ENCODE measurements around the gene TMCO4. TPM values are rescaled to one million over a fixed set of nuclear protein-coding genes. Genes with fewer than 3 reads are reported as not detected.

Gene TMCO4
- total RNA-seq, 1 donor from 2014 or later, result 24.3 TPM

- peak overlapping the region; percentile 86 for H3K27ac ChIP-seq
- no peak for TF ChIP-seq CTCF (IDR thresholded peaks at IDR 0.05)
- ATAC-seq, result peak; percentile 68
- intact Hi-C loops (cut with DNase I), result no loop called here
- H3K9me3 ChIP-seq, result no peaks in the 10 kb centered on the region
- no peaks in the 10 kb centered on the region for H3K27me3 ChIP-seq
- peak overlapping the region; percentile 79 for H3K4me3 ChIP-seq
- H3K4me1 ChIP-seq, result peaks cover 5% of the 10 kb centered on the region
- DNase-seq, result peak; percentile 86
- no peaks in the 10 kb centered on the region for H3K36me3 ChIP-seq
Measured at GRCh38 chr1:19800076-19800804, 524 bp upstream of the TMCO4 start.

GRCh38 chr1:19798486-19799229 is 1.1 kb downstream of the TMCO4 start:
- Histone ChIP-seq H3K4me1 (peaks cover 5% of the 10 kb centered on the region), H3K9me3 (no peaks in the 10 kb centered on the region), H3K27me3 (no peaks in the 10 kb centered on the region), H3K27ac (peak overlapping the region; percentile 86), H3K4me3 (peak overlapping the region; percentile 79), H3K36me3 (no peaks in the 10 kb centered on the region)
- intact Hi-C loops (cut with DNase I), result no loop called here
- ATAC-seq (no peak), DNase-seq (no peak)
- no peak for TF ChIP-seq CTCF (IDR thresholded peaks at IDR 0.05)

- DNase-seq (no peak), ATAC-seq (no peak)
- Histone ChIP-seq H3K4me3 (no peak overlapping the region), H3K36me3 (no peaks in the 10 kb centered on the region), H3K27ac (no peak overlapping the region), H3K9me3 (no peaks in the 10 kb centered on the region), H3K4me1 (peaks cover 5% of the 10 kb centered on the region), H3K27me3 (no peaks in the 10 kb centered on the region)
- no peak for TF ChIP-seq CTCF (IDR thresholded peaks at IDR 0.05)
- intact Hi-C loops (cut with DNase I), result no loop called here
Measured at GRCh38 chr1:19797827-19798226, 1.9 kb downstream of the TMCO4 start.

- Histone ChIP-seq H3K27me3 (no peaks in the 10 kb centered on the region), H3K9me3 (no peaks in the 10 kb centered on the region), H3K4me3 (no peak overlapping the region), H3K36me3 (no peaks in the 10 kb centered on the region), H3K4me1 (no peaks in the 10 kb centered on the region), H3K27ac (no peak overlapping the region)
- ATAC-seq (no peak), DNase-seq (no peak)
- intact Hi-C loops (cut with DNase I), result no loop called here
- no peak for TF ChIP-seq CTCF (IDR thresholded peaks at IDR 0.05)
Measured at GRCh38 chr1:19794583-19794982, 5.1 kb downstream of the TMCO4 start.

GRCh38 chr1:19793360-19794046 is 6.2 kb downstream of the TMCO4 start:
- H3K4me3 ChIP-seq, result no peak overlapping the region
- no peaks in the 10 kb centered on the region for H3K27me3 ChIP-seq
- ATAC-seq (no peak), DNase-seq (no peak)
- H3K4me1 ChIP-seq, result no peaks in the 10 kb centered on the region
- no peak for TF ChIP-seq CTCF (IDR thresholded peaks at IDR 0.05)
- no peaks in the 10 kb centered on the region for H3K36me3 ChIP-seq
- intact Hi-C loops (cut with DNase I), result no loop called here
- no peak overlapping the region for H3K27ac ChIP-seq
- H3K9me3 ChIP-seq, result no peaks in the 10 kb centered on the region
